ENCODE data around the gene RAC2.

The RAC2 gene

DNA sequence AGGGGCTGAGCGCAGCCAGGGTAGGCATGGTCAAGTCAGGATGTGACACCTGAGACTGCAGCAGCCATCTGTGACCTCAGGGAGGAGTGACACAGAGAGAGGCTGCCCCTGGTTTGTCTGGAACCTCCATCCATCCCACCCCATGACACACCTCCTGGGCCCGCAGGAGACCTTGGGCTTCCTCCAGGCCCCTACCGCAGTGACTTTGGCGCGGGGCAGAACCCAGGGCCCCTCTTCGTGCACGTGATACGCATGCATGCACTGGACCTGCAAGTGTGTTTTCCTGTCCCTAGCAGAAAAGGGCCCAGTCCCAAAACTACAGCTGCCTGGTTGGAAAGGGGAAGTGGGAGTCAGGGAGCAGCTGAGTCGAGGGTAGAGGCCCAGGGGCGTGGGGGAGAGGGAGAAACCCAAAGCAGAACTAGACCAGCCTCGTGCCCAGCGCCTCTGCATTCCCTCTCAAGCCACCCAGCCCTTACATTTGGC is 30.4 kb upstream of the RAC2 start:
- peaks cover 21% of the 10 kb centered on the region for H3K4me1 ChIP-seq (ENCODE audit: control insufficient read depth, insufficient read depth, low read length)
- H3K4me2 ChIP-seq (ENCODE audit: low read length) = no peak overlapping the region
- no peaks in the 10 kb centered on the region for H3K36me3 ChIP-seq (ENCODE audit: insufficient read depth, low read length)
- no peak overlapping the region for H3K4me3 ChIP-seq (ENCODE audit: low read length)
- H3K27me3 ChIP-seq (ENCODE audit: control insufficient read depth, insufficient read depth, low read length) = peaks cover 17% of the 10 kb centered on the region
- H3K9ac ChIP-seq (ENCODE audit: low read depth, low read length) = no peak overlapping the region
- no peaks in the 10 kb centered on the region for H3K9me3 ChIP-seq (replicated peaks; ENCODE audit: low read length)

DNA sequence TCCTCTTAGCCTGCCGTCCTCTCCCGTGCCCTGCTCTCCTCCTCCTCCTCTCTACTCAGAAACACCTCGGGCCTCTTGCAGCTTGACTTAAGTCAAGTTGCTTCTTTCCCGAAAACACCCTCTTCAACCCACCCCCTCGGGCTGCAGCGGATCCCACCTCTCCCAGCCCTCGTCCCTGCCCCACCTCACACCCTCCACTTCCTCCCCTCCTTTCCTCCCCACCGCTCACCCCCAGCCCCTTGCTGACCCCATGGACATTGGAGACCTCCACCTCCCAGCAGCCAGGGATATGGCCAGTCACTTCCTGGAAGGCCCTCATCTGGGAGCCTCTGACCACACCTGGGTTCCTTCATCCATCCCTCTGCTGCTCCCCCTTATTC is 29.8 kb upstream of the RAC2 start:
- Histone ChIP-seq H3K4me3 (ENCODE audit: low read length) (no peak overlapping the region), H3K9me3 (replicated peaks; ENCODE audit: low read length) (no peaks in the 10 kb centered on the region), H3K4me1 (ENCODE audit: control insufficient read depth, insufficient read depth, low read length) (peaks cover 21% of the 10 kb centered on the region), H3K27me3 (ENCODE audit: control insufficient read depth, insufficient read depth, low read length) (peaks cover 12% of the 10 kb centered on the region), H3K4me2 (ENCODE audit: low read length) (peak overlapping the region; percentile 79), H3K36me3 (ENCODE audit: insufficient read depth, low read length) (no peaks in the 10 kb centered on the region), H3K9ac (ENCODE audit: low read depth, low read length) (no peak overlapping the region)

DNA sequence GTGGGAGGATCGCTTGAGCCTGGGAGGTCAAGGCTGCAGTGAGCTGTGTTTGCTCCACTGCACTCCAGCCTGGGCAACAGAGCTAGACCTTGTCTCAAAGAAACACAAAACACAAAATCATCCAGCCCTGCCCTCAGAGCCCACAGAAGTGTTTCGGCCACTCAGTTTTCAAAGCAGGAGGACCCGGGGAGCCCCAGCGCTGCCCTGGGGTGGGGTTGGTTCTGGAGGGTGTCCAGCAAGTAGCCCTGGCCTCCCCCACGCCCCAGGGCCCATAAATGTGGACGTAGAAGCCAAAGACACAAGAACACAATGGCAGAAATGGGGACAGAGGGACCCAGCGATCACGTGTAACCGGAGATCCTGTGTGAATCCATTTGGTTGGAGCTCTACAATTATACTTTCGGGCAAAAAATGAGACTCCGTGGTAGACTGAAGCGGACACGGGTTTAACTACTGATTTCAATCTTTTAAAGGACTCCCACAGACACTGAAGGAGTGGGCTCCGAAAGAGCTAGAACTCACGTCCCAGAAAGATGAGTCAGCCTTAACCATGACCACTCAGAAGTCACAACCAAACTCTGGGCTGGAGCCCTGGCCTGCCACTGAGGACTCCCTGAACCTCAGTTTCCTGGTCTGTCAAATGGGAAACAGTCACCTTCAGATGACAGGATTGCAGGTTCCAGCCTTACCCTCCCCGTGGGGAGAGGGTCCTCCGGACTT is 29.2 kb upstream of the RAC2 start:
- peak overlapping the region; percentile 79 for H3K4me2 ChIP-seq (ENCODE audit: low read length)
- H3K4me1 ChIP-seq (ENCODE audit: control insufficient read depth, insufficient read depth, low read length) = peaks cover 21% of the 10 kb centered on the region
- H3K36me3 ChIP-seq (ENCODE audit: insufficient read depth, low read length) = no peaks in the 10 kb centered on the region
- no peaks in the 10 kb centered on the region for H3K9me3 ChIP-seq (replicated peaks; ENCODE audit: low read length)
- peak overlapping the region; percentile 73 for H3K9ac ChIP-seq (ENCODE audit: low read depth, low read length)
- H3K27me3 ChIP-seq (ENCODE audit: control insufficient read depth, insufficient read depth, low read length) = peaks cover 6% of the 10 kb centered on the region
- H3K4me3 ChIP-seq (ENCODE audit: low read length) = peak overlapping the region; percentile 43

DNA sequence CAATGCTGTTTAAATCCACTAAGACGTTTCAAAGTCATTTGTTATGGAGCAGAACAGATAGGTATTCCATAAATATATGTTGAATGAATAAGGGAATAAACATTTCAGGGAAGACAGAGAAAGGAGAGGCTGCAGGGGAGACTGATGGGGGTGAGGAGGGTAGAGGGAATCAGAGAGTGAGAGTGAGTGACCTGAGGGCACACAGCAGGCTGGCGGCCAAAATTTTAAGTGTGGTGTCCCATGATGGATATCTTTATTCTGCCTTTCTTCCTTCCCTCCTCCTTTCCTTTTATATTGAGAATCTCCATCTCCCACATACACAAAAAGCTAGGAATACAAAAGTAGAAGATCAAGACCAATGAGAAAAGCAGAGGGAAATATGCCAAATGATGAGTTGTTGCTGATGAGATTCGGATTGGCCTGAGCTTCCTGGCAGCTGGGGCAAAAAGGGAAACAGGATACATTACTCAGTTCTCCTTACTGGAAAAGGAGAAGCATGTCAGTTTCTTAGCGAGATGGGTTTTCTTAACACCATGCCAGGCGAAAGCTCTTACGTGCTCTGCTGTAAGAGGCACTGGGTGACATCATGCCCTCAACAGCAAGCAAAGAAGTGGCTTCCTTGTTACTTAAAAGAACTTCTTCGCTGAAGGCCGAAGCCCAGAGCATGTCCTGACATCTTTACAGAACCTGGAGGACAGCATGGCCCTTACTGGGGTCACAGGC is 27.0 kb upstream of the RAC2 start:
- Histone ChIP-seq H3K4me3 (ENCODE audit: low read length) (no peak overlapping the region), H3K9ac (ENCODE audit: low read depth, low read length) (no peak overlapping the region), H3K4me1 (ENCODE audit: control insufficient read depth, insufficient read depth, low read length) (peaks cover 24% of the 10 kb centered on the region), H3K9me3 (replicated peaks; ENCODE audit: low read length) (no peaks in the 10 kb centered on the region), H3K27me3 (ENCODE audit: control insufficient read depth, insufficient read depth, low read length) (peaks cover under 1% of the 10 kb centered on the region), H3K4me2 (ENCODE audit: low read length) (no peak overlapping the region), H3K36me3 (ENCODE audit: insufficient read depth, low read length) (no peaks in the 10 kb centered on the region)

DNA sequence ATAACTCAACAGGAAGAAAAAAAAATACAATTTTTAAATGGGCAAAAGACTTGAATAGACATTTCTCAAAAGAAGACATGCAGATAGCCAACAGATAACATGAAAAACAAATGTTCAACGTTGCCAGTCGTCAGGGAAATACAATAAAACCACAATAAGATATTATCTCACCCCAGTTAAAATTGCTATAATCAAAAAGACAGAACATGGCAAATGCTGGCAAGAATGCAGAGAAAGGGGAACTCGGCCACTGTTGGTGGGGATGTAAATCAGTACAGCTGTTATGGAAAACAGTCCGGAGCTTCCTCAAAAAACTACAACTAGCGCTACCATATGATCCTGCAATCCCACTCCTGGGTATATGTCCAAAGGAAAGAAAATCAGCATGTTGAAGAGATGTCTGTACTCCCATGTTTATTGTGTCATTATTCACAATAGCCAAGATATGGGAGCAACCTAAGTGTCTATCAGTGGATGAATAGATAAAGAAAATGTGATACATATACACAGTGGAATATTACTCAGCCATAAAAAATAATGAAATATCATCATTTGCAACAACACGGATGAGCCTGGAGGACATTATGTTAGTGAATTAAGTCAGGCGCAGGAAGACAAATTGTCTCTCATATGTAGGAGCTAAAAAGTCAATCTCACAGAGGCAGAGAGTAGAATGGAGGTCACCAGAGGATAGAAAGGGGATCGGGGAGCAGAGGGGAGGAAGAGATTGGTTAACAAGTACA is 26.0 kb upstream of the RAC2 start:
- peaks cover 5% of the 10 kb centered on the region for H3K27me3 ChIP-seq (ENCODE audit: control insufficient read depth, insufficient read depth, low read length)
- H3K4me3 ChIP-seq (ENCODE audit: low read length) = no peak overlapping the region

DNA sequence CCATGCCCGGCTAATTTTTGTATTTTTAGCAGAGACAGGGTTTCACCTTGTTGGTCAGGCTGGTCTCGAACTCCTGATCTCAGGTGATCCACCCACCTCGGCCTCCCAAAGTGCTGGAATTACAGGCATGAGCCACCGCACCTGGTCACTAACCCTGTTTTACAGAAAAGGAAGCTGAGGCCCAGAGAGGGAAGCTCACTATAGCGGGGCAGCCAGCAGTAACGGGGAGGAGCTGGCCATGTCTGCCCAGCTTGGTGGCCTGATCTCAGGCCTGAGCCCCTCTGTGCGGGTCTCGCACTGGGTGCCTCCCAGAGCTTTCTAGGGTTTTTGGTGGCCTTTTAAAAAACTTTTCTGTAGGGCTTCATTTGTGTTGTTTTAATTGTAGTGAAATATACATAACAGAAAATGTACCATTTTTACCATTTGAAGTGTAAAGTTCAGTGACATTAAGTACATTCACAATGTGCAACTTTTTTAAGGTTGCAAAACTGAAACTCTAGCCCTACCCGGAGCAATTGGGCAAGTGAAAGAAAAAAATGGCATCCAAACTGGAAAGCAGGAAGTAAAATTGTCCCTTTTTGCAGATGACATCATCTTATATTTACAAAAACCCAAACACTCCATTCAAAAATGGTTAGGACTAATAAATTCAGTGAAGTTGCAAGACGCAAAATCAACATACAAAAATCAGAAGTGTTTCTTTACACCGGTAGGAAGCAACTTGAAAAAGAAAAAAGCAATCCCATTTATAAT is 23.8 kb upstream of the RAC2 start:
- H3K4me2 ChIP-seq (ENCODE audit: low read length) = no peak overlapping the region
- no peak overlapping the region for H3K4me3 ChIP-seq (ENCODE audit: low read length)
- peaks cover 13% of the 10 kb centered on the region for H3K9me3 ChIP-seq (replicated peaks; ENCODE audit: low read length)
- no peak overlapping the region for H3K9ac ChIP-seq (ENCODE audit: low read depth, low read length)
- H3K27me3 ChIP-seq (ENCODE audit: control insufficient read depth, insufficient read depth, low read length) = peaks cover 18% of the 10 kb centered on the region
- no peaks in the 10 kb centered on the region for H3K36me3 ChIP-seq (ENCODE audit: insufficient read depth, low read length)
- peaks cover 14% of the 10 kb centered on the region for H3K4me1 ChIP-seq (ENCODE audit: control insufficient read depth, insufficient read depth, low read length)

More for the DNA sequence above, 26.0 kb upstream of the RAC2 start:
- no peak overlapping the region for H3K9ac ChIP-seq (ENCODE audit: low read depth, low read length)
- no peaks in the 10 kb centered on the region for H3K36me3 ChIP-seq (ENCODE audit: insufficient read depth, low read length)
- no peak overlapping the region for H3K4me2 ChIP-seq (ENCODE audit: low read length)
- no peaks in the 10 kb centered on the region for H3K9me3 ChIP-seq (replicated peaks; ENCODE audit: low read length)
- peaks cover 24% of the 10 kb centered on the region for H3K4me1 ChIP-seq (ENCODE audit: control insufficient read depth, insufficient read depth, low read length)

- H3K9me3 ChIP-seq (replicated peaks; ENCODE audit: low read length) = peaks cover 13% of the 10 kb centered on the region
- peak overlapping the region; percentile 75 for H3K4me2 ChIP-seq (ENCODE audit: low read length)
- H3K27me3 ChIP-seq (ENCODE audit: control insufficient read depth, insufficient read depth, low read length) = peaks cover 25% of the 10 kb centered on the region
- H3K4me1 ChIP-seq (ENCODE audit: control insufficient read depth, insufficient read depth, low read length) = peaks cover 12% of the 10 kb centered on the region
- H3K4me3 ChIP-seq (ENCODE audit: low read length) = peak overlapping the region; percentile 62
- H3K9ac ChIP-seq (ENCODE audit: low read depth, low read length) = peak overlapping the region; percentile 16
- H3K36me3 ChIP-seq (ENCODE audit: insufficient read depth, low read length) = no peaks in the 10 kb centered on the region
These were observed 23.1 kb upstream of the RAC2 start for GRCh38 chr22:37267135-37267587.

DNA sequence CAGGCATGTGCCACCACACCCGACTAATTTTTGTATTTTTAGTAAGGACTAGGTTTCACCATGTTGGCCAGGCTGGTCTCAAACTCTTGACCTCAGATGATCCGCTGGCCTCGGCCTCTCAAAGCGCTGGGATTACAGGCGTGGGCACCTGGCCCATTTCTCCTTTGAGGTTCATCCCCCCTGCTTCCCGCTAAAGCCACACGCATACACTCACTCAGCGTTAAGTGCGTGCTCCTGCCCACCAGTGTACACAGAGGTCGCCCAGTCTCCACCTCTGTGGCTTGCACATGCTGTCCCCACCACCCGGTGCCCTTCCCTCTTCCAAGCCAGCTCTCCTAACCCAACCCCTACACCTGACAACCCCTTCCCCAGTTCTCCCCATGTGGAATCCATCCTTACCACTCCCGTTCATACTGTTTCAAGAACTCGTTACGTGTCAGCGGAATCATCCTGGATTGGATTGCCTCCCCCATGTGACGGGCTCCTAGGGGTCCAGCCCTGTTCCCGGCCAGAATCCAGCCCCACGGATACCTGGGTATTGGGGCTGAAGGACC is 22.6 kb upstream of the RAC2 start:
- Histone ChIP-seq H3K9ac (ENCODE audit: low read depth, low read length) (peak overlapping the region; percentile 16), H3K4me1 (ENCODE audit: control insufficient read depth, insufficient read depth, low read length) (peaks cover 7% of the 10 kb centered on the region), H3K4me3 (ENCODE audit: low read length) (peak overlapping the region; percentile 62), H3K4me2 (ENCODE audit: low read length) (peak overlapping the region; percentile 75), H3K36me3 (ENCODE audit: insufficient read depth, low read length) (no peaks in the 10 kb centered on the region), H3K9me3 (replicated peaks; ENCODE audit: low read length) (peaks cover 13% of the 10 kb centered on the region), H3K27me3 (ENCODE audit: control insufficient read depth, insufficient read depth, low read length) (peaks cover 30% of the 10 kb centered on the region)

GRCh38 chr22:37263966-37264887 is 20.2 kb upstream of the RAC2 start:
- Histone ChIP-seq H3K9ac (ENCODE audit: low read depth, low read length) (no peak overlapping the region), H3K27me3 (ENCODE audit: control insufficient read depth, insufficient read depth, low read length) (peaks cover 46% of the 10 kb centered on the region), H3K36me3 (ENCODE audit: insufficient read depth, low read length) (no peaks in the 10 kb centered on the region), H3K4me3 (ENCODE audit: low read length) (no peak overlapping the region), H3K9me3 (replicated peaks; ENCODE audit: low read length) (peaks cover 13% of the 10 kb centered on the region), H3K4me1 (ENCODE audit: control insufficient read depth, insufficient read depth, low read length) (peaks cover 3% of the 10 kb centered on the region), H3K4me2 (ENCODE audit: low read length) (no peak overlapping the region)

DNA sequence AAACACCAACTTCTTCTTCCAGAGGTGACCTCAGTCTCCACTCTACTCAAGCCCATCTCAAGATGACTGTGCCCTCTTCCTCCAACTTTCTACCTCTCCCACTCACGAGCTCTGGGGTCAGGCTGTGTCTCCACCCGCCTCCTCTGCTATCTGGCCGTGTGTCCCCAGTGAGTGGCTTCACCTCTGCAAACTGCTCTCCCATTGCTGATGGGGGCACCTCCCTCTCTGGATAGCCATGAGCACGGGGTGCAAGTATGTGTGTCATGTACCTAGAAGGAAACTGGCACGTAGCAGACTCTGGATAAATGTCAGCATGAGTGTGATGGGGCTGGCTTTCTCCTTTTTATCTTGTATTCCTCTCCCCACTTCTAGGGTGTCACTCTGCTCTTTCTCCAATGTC is 18.3 kb upstream of the RAC2 start:
- Histone ChIP-seq H3K4me3 (ENCODE audit: low read length) (no peak overlapping the region), H3K27me3 (ENCODE audit: control insufficient read depth, insufficient read depth, low read length) (peaks cover 51% of the 10 kb centered on the region), H3K4me1 (ENCODE audit: control insufficient read depth, insufficient read depth, low read length) (peaks cover 3% of the 10 kb centered on the region), H3K9me3 (replicated peaks; ENCODE audit: low read length) (peaks cover 13% of the 10 kb centered on the region), H3K36me3 (ENCODE audit: insufficient read depth, low read length) (no peaks in the 10 kb centered on the region), H3K9ac (ENCODE audit: low read depth, low read length) (no peak overlapping the region), H3K4me2 (ENCODE audit: low read length) (no peak overlapping the region)
